Islet precursor cell (in vitro differentiated cells): ENCODE results near the gene KCNA5.

Experiments
- DNase-seq: peaks from one replicate; pipeline ENCODE4 v3.0.0-alpha.2; 2018

KCNA5 gene

GRCh38 chr12:5027046-5027821, 16.4 kb upstream of the KCNA5 start:
- DNase-seq = no peak

GRCh38 chr12:5030066-5030465, 13.6 kb upstream of the KCNA5 start:
- DNase-seq = no peak

- DNase-seq = no peak
Observed at GRCh38 chr12:5031242-5031641, 12.4 kb upstream of the KCNA5 start.

GRCh38 chr12:5031958-5032357, 11.7 kb upstream of the KCNA5 start:
- DNase-seq = no peak

- DNase-seq = no peak
Observed at GRCh38 chr12:5032821-5033220, 10.9 kb upstream of the KCNA5 start.

GRCh38 chr12:5033883-5034282, 9.8 kb upstream of the KCNA5 start:
- no peak for DNase-seq

- peak; percentile 55 for DNase-seq
Observed at GRCh38 chr12:5034603-5035002, 9.1 kb upstream of the KCNA5 start.

GRCh38 chr12:5035618-5036017, 8.1 kb upstream of the KCNA5 start:
- no peak for DNase-seq

- no peak for DNase-seq
Observed at GRCh38 chr12:5036031-5036430, 7.6 kb upstream of the KCNA5 start.

- no peak for DNase-seq
Observed at GRCh38 chr12:5037795-5038357, 5.8 kb upstream of the KCNA5 start.

- no peak for DNase-seq
Observed at GRCh38 chr12:5038781-5039311, 4.8 kb upstream of the KCNA5 start.

- no peak for DNase-seq
Observed at GRCh38 chr12:5039815-5040214, 3.9 kb upstream of the KCNA5 start.

GRCh38 chr12:5040368-5040767, 3.3 kb upstream of the KCNA5 start:
- no peak for DNase-seq

GRCh38 chr12:5044420-5045295, 979 bp downstream of the KCNA5 start:
- DNase-seq = peak; percentile 53

GRCh38 chr12:5047094-5047493, 3.4 kb downstream of the KCNA5 start:
- peak; percentile 70 for DNase-seq

- DNase-seq = no peak
Observed at GRCh38 chr12:5047729-5048128, 4.0 kb downstream of the KCNA5 start.

- DNase-seq = no peak
Observed at GRCh38 chr12:5050542-5050941, 6.9 kb downstream of the KCNA5 start.

GRCh38 chr12:5051334-5051733, 7.7 kb downstream of the KCNA5 start:
- no peak for DNase-seq

- DNase-seq = no peak
Observed at GRCh38 chr12:5051913-5052312, 8.2 kb downstream of the KCNA5 start.

GRCh38 chr12:5052348-5052747, 8.7 kb downstream of the KCNA5 start:
- no peak for DNase-seq

GRCh38 chr12:5059358-5059757, 15.7 kb downstream of the KCNA5 start:
- DNase-seq = no peak

GRCh38 chr12:5060958-5061357, 17.3 kb downstream of the KCNA5 start:
- DNase-seq = peak; percentile 55

GRCh38 chr12:5063149-5063548, 19.5 kb downstream of the KCNA5 start:
- no peak for DNase-seq
